Fibroblast of skin of left quadriceps (primary cell): Measurements from ENCODE around the gene ELMO1.

Experiments
- DNase-seq, 2 experiments: peaks; one replicate each; pipeline ENCODE4 v3.0.0-alpha.2; 2013; ENCODE audit warnings: low read depth in 2 of 2

Gene ELMO1

GRCh38 chr7:37467002-37467401, 18.3 kb upstream of the ELMO1 start:
- no peak for DNase-seq

DNA sequence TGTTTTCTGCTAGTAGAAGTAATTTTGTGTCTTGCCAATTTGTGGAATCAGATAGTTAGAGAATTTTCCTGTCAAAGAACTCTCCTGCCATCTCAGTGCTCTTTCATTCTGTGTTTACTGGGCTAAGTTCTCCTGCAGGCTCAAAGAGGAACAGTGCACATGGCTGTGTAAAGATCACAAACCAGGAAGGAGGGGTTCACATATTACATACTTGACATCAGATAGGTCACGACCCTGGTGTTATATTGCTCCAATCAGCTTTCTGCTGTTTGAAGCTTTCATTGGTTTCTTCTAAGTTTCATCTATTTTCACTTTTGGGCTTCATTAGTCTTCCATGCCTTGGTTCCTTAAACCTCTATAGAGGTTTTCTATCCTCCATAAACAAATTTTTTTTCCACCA, 13.5 kb upstream of the ELMO1 start:
- no peak for DNase-seq

GRCh38 chr7:37455081-37455480, 6.4 kb upstream of the ELMO1 start:
- DNase-seq = no peak

- DNase-seq = no peak
These were observed 3.7 kb upstream of the ELMO1 start for GRCh38 chr7:37452346-37452745.

DNA sequence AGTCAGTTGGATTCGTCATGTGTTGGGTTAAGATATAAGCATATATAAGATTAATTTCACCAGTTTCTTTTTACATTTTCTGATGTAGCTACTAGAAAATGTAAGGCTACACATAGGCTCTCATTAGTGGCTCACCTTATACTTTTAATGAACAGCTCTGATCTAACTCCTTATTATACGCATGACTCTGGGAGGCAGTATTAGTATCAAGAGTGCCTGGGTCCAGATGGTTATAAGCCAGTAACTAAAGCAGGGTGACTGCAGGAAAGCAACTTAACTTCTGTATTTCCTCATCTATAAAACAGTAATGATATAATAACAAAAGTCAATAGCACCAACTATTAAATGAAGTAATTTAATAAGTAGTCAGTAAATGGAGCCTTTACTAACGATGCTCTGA, 1.4 kb upstream of the ELMO1 start:
- no peak for DNase-seq

DNA sequence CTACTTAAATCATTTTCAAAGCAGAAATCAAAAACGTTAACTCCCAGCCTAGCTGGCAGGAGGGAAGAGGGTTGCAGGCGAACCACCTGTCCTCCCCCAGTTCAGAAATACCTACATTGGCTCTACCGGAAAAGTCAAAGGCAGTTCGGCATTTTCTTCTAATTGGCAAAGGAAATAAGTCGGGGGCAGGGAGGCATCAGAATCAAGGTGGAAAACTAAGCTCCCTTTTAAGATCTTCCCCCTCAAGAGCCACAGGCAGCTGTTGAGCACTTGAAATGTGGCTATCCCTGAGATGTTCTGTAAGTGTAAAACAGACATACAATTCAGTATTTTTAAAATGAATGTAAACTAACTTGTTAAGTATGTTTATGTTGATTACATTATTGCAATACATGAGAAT, 957 bp upstream of the ELMO1 start:
- DNase-seq = no peak

GRCh38 chr7:37448011-37448635, 541 bp downstream of the ELMO1 start:
- no peak for DNase-seq

DNA sequence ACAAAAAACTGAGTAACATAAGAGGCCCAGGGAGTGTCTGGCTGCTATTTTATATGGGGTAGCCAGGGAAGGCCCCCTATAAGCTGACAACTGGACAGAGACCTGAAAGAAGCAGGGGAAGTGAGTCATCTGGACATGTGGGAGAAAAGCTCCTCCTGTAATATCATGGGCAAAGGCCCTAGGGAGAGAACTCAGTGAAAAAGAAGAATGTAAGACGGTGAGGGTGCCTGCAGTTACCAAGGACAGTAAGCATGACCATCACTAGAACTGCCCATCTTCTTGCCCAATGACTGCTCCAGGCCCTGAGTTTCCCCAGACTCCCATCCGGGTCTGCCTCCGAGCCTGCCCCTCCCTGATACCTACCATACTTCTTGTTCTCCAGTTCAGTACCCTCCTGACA, 2.3 kb downstream of the ELMO1 start:
- no peak for DNase-seq

GRCh38 chr7:37445790-37446189, 2.9 kb downstream of the ELMO1 start:
- no peak for DNase-seq

DNA sequence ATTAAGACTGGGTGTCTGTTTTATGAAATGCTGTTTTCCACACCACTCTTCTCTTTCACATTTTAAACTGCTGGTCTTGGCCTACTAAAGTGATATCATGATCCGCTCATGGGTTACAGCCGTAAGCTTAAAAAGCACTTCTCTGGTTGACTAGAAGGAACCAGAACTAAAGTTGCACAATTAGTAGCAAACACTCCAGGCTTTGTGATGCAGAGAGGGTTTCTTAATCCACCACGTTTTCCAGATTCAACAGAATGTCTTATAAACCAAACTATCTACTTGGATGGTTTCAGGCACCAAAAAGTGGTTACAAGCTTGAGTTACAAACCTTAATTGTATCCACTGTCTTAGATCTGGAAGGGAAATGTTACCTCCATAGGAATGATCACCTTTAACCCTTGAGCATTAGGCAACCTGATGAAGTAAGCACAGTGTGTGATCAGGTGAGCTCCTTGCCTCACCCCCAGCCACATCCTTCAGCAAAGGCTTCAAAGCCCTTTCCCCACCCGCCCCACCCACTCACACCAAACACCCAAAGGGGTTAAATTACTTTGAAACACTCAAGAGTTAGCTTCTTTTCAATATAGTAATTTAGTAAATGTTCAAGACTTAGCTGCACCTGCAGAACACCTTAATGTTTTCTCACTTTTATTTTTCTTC, 3.5 kb downstream of the ELMO1 start:
- DNase-seq = no peak

DNA sequence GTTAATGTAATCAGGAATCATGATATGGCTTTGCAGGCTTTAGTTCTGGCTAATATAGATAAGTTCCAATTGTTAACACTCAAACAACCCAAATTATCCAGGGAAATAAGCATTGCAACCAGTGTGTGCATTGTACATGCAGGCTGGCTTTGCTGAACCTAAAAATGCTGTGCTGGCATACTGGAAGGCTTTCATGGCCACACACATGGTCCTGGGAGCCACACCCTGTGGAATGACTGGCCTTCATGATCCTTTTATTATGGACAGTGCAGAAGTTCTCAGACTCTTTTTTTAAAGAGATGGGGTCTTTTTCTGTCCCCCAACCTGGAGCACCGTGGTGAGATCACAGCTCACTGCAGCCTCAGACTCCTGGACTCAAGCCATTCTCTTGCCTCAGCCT, 5.0 kb downstream of the ELMO1 start:
- no peak for DNase-seq

- no peak for DNase-seq
These were observed 6.4 kb downstream of the ELMO1 start for GRCh38 chr7:37442268-37442667.

- DNase-seq = no peak
These were observed 6.8 kb downstream of the ELMO1 start for GRCh38 chr7:37441816-37442215.

DNA sequence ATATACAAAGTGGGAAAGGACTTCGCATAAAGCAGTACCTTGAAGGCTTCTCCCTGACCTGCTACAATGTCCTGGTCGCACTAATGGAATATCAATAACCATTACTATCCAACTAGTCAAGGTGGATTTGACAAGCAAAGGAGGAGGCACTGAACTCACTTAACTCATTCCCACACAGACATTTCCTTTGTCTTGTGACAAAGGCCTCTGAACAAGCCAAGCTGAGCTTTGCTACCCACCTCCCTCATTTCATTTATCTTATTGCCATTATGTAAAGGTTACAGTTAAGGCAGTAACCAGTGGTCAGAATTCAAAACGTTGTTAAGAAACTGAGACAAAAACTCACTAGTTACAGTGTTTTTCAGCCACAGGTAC, 7.3 kb downstream of the ELMO1 start:
- no peak for DNase-seq

- no peak for DNase-seq
These were observed 7.8 kb downstream of the ELMO1 start for GRCh38 chr7:37440738-37441385.

DNA sequence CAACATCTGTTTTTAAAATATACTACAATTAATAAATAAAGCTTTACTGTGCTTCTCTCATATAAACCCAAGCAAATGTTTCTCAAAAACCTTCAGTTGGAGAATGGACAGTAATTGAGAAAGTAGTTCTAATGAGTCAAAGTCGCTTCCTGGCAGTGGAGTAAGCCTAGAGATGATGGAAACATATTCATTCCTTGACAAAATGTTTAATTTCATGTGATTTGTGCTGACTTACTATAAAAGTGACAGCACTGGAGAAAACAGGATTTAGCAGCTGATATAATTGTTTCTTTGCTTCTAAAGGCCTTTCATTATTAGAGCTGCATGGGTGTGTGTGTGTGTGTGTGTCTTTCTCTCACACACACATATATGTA, 9.0 kb downstream of the ELMO1 start:
- no peak for DNase-seq

DNA sequence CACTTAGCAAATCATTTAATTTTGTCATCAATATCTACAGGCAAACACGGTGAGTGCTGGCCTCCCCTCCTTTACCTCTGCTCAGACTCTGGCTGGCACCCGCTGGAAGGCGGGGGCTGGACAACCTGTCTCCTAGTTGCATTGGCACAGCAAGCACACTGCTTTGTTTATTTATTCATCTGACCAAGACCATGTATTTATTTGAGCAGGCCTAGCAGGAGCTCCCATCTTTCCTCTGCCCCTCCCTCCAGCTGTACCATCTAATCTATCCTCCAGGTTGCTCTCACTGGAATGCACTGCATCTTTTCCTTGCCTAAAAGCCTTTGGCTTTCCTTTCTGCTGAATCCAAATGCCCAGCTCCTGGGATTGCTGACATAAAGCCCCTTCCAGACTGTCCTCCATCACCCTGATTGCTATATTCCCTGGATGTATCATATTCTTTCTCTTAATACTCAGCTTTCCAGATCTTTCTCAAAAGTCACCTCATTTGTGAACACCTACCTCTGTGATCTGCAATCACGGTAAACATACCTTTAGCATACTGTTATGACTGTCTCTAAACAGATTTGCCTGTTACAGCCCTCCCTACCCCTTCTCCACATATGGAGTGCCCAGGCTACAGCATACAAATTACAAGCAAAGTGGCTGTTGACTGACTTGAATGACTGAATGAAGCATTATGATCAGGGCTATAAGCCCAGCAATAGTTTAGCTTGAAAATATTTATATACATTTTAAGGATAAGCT, 9.6 kb downstream of the ELMO1 start:
- no peak for DNase-seq

DNA sequence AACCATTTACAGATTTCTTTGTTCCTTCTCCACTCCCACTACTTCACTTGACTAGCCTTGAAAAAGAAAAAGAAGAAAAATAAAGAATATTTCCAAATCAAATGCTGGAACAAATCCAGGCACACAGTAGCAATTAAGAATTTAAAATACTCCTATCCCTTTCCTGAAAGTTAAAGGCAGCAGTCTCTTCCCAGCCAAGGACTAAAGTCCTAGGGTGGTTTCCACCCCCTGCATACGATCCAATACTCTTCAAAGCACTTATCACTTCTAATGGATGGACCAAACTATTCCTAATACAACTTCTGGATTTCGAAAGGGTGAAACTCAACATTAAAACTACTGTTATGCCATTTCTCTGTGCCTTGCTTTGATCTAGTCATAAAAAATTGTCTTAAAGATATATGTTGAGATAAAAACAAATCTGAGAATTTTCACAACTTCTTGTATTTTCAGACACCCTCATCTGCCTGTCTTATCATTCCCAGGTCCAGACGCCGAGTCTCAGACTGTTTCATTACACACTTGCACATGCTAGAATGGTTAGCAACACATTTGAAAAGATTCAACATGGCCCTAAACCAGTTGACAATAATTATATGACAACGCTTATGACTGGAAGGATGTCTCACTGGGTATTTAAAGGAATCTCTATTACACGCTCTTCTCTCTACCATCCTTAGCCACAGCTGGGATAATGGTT, 13.4 kb downstream of the ELMO1 start:
- DNase-seq = no peak

- no peak for DNase-seq
These were observed 14.1 kb downstream of the ELMO1 start for GRCh38 chr7:37434529-37434928.

DNA sequence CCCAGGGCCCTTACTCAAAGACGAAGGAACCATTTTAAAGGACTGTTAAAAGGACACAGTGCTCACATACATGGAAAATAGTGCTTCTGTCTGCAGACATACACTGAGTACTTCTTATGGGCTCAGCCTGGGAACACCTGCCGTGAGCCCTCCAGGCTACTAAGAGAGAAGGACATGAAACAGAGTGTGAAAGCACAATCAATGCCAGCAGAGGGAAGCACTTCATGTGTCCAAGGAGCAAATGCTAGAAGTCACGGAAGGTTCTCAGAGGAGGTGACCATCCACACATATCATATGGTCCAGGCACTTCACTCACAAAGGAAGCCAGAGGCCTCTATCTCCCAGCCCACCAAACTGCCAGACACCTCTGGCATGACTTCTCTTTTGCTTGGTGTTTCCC, 15.5 kb downstream of the ELMO1 start:
- DNase-seq = no peak

- no peak for DNase-seq
These were observed 16.3 kb downstream of the ELMO1 start for GRCh38 chr7:37432281-37432920.

- no peak for DNase-seq
These were observed 17.3 kb downstream of the ELMO1 start for GRCh38 chr7:37431413-37431812.
